GM18517 (cell line): ENCODE measurements around the gene TBC1D7.
A peak's percentile ranks its signal among the peaks of the same experiment; 100 is the strongest.

Source experiments
- ATAC-seq: cut with Tn5 transposase; IDR thresholded peaks from one replicate; pipeline ENCODE4 v1.9.1; 2021; ENCODE audit warnings: mild to moderate bottlenecking, moderate library complexity; ENCODE audit not compliant: unreplicated experiment

The TBC1D7 gene

DNA sequence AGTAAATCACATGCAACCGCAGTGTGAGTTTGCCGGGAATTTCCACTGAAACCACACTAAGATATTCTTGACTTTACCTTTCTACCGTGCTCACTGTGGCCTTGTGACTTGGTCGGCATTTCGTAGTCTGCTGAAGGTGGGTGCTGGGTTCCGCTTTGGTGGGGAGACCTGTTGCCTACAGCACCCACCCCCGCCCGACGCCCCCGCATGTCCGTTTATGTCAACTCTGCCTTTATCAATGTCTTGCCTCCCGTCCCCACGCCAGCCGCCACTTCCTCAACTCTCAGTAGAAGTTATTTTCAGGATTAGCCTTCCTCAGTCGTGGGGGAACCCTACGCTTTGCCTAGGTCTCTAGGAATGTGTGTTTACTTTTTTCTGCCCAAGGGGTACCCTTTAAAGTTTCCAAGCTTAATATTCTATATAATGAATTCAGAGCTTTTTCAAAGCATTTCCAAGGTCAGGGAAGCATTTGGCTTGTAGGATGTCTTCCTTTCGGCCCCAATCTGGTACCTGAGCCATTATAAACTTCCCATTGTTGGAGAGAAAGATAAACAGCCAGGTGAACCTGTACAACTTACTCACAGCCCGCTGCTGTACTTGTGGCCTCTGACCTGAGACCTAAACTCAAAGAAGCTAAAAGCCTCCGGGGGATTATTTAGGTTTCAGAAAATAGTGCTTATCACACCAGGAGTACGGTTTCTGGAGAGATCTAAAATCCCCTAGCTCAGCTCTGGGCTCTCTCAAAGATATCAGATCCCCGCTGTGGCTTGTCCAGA is 54.2 kb downstream of the TBC1D7 start:
- ATAC-seq: no peak

DNA sequence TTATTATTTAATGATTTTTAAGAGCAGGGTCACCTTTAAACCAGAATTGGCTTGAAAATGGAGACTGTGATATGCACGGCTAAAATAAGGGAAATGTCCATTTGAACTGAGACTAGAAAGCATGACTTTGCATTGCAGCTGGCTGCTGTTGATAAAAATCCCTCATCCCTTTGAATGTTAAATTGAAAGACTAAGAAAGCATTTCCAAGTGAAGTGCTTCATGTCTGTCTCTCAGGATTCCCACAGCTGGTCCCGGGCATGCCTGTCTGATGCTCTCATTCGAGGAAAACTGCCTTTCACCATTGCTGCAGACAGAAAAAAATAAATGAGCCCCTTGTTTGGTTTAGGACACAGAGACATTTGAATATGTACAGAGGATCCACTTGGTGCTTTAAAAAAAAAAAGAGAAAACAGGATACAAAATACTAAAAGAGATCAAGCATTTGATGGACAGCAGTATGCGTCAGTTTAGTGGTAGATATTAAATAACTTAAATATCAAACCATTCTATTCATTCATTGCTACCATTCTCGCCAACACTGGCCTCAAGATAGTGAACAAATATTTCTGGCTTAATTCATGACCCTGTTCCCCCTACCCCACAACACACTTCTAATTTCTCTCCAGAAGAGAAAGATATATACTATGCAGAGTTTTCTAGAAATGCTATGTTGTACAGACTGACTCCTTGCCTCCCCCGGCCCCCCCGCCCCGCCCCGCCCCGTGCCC is 55.0 kb downstream of the TBC1D7 start:
- no peak for ATAC-seq

GRCh38 chr6:13272131-13273046 is 55.9 kb downstream of the TBC1D7 start:
- ATAC-seq: peak; percentile 52

DNA sequence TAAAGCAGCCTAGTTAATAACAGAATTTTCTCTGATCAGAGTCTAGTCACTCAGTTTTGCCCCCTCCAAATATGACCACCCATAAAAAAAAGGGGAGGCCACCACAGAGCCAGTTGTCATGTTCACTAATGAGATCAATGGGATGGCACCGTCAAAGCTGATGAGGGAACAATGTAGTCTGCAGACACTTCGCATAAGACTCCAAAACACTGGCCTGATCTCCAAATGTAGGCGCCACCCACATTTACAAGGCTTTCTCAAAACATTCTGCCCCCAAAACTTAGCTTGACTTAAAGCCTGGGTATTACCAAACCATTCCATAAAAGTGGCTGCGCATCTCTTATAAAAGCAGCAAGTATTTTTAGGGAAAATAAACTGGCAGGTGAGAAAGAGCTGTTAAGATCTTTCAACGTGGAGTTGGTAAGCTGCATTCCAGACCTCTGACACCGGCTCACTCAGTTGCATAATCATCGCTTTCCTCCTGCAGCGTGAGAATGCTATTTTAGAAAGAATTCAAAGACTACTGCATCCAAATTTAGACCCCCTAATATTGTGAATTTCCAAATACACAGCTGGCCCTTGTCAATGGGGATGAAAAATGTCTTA is 59.3 kb downstream of the TBC1D7 start:
- ATAC-seq: no peak

DNA sequence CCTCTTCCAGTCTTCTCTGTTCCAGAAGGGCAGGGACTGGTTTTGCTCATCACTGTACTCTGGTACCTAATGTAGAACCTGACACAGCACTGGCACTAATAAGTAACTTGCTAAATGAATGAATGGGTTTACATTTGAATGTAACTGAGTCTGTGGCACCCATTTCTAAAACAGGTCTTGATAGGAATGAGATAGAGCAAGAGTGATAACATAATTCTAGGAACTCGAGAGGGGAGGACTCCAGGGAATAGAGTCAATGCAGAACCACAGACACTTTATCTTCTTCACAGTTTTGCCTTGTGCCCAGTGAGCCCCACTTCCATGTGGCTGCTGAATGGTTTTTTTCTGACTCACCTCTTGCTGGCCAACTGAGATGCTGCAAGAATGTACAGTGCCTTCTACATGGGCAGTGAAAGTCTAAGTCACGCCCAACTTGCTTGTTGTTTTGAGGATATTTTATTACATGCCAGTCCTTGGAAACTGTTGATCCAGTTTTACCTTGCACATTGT is 61.1 kb downstream of the TBC1D7 start:
- ATAC-seq: no peak

- ATAC-seq: no peak
These were observed 64.7 kb downstream of the TBC1D7 start for GRCh38 chr6:13263669-13264068.

GRCh38 chr6:13262302-13263230 is 65.8 kb downstream of the TBC1D7 start:
- no peak for ATAC-seq

DNA sequence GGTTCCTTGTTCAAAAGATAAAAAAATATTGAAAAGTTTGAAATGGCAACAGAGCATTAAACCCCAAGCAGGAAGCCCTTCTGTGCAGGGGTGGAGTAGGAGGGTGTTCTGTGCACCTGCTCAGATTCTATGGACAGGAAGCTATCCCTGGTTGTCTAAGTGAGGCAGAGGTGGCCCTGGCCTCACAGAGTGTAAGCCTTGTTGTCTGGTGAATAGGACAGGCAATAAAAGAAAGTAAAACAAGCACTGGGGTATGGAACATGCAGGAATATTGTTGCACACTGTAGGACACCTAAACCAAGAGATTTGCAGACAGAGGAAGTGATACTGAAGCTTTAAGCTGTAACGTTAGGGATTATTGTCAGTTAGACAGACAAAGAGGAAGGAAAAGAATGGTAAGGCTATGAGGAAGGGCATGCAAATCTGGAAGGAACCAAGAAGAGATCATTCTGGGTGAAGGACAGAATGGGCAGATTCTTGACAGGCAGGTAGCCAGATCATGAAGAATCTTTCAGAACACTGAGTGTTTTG is 66.8 kb downstream of the TBC1D7 start:
- ATAC-seq: peak; percentile 59

DNA sequence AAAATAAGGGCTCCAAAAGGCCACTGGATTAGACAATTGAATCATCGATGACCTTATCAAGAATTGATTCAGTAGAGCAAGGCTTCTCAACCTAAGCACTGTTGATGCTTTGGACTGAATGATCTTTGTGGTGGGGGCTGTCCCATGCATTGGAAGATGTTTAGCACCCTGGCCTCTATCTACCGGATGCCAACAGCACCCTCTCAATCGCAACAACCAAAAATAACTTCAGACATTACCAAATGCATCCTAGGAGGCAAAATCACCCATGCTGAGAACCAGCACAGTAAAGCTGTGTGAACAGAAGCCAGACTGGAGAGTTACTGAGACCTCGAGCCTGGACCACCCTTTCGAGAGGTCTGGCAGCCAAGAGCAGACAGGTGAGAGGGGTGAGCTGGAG is 67.5 kb downstream of the TBC1D7 start:
- ATAC-seq: peak; percentile 43

DNA sequence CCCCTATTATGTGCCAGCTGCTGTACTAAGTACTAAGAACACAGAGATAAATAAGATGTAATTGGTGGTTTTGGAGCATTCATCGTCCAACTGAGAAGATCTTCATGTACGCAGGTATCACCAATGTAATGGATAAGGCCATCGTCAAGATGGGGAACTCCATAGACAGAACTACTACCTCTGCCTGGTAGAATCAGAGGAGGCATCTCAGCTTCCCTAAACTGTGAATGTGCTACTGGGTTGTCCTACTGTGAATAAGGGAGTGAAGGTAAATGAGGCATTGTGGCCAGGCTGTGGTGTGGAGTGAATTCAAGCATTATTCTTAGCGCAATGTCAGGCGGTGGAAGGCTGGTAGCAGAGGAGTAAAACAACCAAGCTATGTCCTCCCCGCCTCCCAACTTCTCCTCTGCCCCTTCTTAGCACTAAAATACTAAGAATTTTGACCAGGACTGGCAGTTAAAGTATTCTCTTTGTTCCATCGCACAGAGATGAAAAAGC is 68.2 kb downstream of the TBC1D7 start:
- ATAC-seq: no peak

GRCh38 chr6:13259393-13259792 is 68.9 kb downstream of the TBC1D7 start:
- peak; percentile 45 for ATAC-seq

DNA sequence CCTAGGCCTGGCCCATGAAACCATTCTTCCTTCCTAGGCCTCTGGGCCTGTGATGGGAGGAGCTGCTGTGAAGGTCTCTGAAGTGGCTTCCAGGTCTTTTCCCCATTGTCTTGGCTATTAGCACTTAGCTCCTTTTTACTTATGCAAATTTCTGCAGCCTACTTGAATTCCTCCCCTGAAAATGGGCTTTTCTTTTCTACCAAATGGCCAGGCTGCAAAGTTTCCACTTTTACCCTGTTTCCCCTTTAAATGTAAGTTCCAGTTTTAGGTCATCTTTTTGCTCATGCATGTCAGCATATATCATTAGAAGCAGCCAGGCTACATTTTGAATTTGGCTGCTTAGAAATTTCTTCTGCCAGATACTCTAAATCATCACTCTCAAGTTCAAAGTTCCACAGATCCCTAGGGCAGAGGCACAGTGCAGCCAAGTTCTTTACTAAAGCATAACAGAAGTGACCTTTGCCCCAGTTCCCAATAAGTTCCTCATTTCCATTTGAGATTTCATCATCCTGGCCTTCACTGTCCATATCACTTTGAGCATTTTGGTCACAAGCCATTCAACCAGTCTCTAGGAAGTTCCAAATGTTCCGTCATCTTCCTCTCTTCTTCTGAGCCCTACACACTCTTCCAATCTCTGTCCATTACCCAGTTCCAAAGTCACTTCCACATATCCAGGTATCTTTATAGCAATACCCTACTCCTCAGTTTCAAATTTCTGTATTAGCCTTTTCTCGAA is 71.9 kb downstream of the TBC1D7 start:
- no peak for ATAC-seq
